GM19043 (cell line): ENCODE data around the gene DCPS.
"Not testable (repeated sequence)": the region's sequence is repeated elsewhere in the genome, so short reads cannot be mapped to it uniquely, and the experiment has no call there.

Experiments
- ATAC-seq: cut with Tn5 transposase; IDR thresholded peaks from one replicate; pipeline ENCODE4 v1.9.1; 2021; ENCODE audit warnings: low read depth; ENCODE audit not compliant: unreplicated experiment

The DCPS gene

GRCh38 chr11:126357055-126357962 is 53.4 kb downstream of the DCPS start:
- ATAC-seq = no peak

- no peak for ATAC-seq
Observed at GRCh38 chr11:126357969-126358762, 54.3 kb downstream of the DCPS start.

GRCh38 chr11:126358763-126359160 is 54.9 kb downstream of the DCPS start:
- ATAC-seq = no peak

- ATAC-seq = no peak
Observed at GRCh38 chr11:126359431-126360048, 55.7 kb downstream of the DCPS start.

- ATAC-seq = no peak
Observed at GRCh38 chr11:126360049-126360446, 56.2 kb downstream of the DCPS start.

- ATAC-seq = no peak
Observed at GRCh38 chr11:126361400-126361799, 57.5 kb downstream of the DCPS start.

GRCh38 chr11:126362879-126363655 is 59.2 kb downstream of the DCPS start:
- ATAC-seq = no peak

GRCh38 chr11:126363706-126364248 is 59.9 kb downstream of the DCPS start:
- ATAC-seq = no peak

- ATAC-seq = not testable (repeated sequence)
Observed at GRCh38 chr11:126364735-126365134, 60.9 kb downstream of the DCPS start.

GRCh38 chr11:126365508-126365907 is 61.6 kb downstream of the DCPS start:
- not testable (repeated sequence) for ATAC-seq

- no peak for ATAC-seq
Observed at GRCh38 chr11:126366064-126366822, 62.4 kb downstream of the DCPS start.

GRCh38 chr11:126366823-126367654 is 63.2 kb downstream of the DCPS start:
- ATAC-seq = not testable (repeated sequence)

GRCh38 chr11:126367806-126368205 is 63.9 kb downstream of the DCPS start:
- not testable (repeated sequence) for ATAC-seq

- ATAC-seq = not testable (repeated sequence)
Observed at GRCh38 chr11:126368336-126369119, 64.7 kb downstream of the DCPS start.

GRCh38 chr11:126370016-126370415 is 66.2 kb downstream of the DCPS start:
- no peak for ATAC-seq

GRCh38 chr11:126371595-126371994 is 67.7 kb downstream of the DCPS start:
- no peak for ATAC-seq

- not testable (repeated sequence) for ATAC-seq
Observed at GRCh38 chr11:126373389-126374066, 69.7 kb downstream of the DCPS start.
